AG10803 (cell line): Measurements from ENCODE around the gene PCF11.
A peak's percentile ranks its signal among the peaks of the same experiment; 100 is the strongest.

ENCODE experiments used
- DNase-seq: peaks from one replicate; pipeline ENCODE4 v3.0.0; 2010; ENCODE audit warnings: low read depth
- H3K4me3 ChIP-seq: 2 replicates; pipeline ENCODE4 v1.5.1; 2011; ENCODE audit warnings: mild to moderate bottlenecking, low read length, control low read depth
- TF ChIP-seq, protein P1 (sequence below): conservative IDR thresholded peaks from 2 replicates; pipeline ENCODE4 v1.5.1; 2011; ENCODE audit warnings: mild to moderate bottlenecking, low read length, control low read depth, inconsistent platforms

The PCF11 gene

DNA sequence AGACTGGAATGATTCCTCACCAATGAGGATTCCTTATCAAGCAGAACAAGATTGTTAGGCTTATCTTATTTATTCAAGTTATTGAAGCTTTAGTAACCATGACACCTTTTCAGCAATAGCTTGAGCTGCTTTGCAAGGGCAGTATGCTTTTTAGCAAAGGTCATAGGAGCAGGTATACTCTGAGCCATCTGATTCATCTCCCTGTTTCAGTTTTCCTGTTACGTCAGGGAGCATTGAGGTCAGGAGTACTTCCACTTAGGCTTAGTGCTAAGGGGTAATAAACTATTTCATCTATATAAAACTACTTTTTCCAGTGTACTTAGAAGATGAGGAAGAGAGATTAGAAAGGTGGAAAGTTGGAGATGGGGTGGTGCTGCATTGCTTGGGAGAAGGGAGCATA is 18.9 kb downstream of the PCF11 start:
- no peak overlapping the region for H3K4me3 ChIP-seq
- no peak for DNase-seq
- TF ChIP-seq, protein P1, sequence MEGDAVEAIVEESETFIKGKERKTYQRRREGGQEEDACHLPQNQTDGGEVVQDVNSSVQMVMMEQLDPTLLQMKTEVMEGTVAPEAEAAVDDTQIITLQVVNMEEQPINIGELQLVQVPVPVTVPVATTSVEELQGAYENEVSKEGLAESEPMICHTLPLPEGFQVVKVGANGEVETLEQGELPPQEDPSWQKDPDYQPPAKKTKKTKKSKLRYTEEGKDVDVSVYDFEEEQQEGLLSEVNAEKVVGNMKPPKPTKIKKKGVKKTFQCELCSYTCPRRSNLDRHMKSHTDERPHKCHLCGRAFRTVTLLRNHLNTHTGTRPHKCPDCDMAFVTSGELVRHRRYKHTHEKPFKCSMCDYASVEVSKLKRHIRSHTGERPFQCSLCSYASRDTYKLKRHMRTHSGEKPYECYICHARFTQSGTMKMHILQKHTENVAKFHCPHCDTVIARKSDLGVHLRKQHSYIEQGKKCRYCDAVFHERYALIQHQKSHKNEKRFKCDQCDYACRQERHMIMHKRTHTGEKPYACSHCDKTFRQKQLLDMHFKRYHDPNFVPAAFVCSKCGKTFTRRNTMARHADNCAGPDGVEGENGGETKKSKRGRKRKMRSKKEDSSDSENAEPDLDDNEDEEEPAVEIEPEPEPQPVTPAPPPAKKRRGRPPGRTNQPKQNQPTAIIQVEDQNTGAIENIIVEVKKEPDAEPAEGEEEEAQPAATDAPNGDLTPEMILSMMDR: no peak

DNA sequence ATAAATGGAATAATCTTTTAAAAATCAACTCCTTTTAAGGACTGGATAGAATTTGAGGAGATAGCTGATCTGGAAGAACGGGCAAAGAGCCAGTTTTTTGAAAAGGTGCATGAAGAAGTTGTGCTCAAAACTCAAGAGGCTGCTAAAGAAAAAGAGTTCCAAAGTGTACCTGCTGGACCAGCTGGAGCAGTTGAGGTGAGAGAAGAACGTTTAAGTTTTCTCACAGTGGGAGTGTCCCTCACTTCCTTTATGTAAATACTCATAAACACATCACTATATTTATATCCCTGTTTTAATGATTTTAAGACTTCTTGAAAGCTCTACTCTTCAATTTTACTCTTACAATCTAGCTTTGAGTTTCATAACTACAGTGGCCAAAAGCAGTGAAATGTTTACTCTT is 24.9 kb downstream of the PCF11 start:
- H3K4me3 ChIP-seq: no peak overlapping the region
- no peak for DNase-seq
- TF ChIP-seq, protein P1: no peak

DNA sequence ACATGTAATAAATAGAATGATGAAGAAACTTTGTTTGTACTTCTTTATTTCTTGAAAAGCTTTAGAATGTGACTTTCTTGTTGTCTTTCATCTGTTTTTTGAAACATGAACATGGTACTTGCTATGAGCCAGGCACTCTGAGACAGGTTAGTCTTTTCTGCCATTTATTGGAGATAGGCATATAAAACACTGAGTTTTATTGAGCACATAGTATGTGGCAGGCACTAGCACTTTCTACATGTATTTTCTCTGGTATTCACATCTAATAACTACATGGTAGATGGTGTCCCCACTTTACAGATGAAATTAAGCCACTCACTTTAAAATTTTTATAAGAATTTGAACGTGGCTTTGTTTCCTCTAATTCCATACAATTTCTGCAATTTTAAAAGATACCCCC is 28.8 kb downstream of the PCF11 start:
- no peak for DNase-seq
- no peak overlapping the region for H3K4me3 ChIP-seq
- TF ChIP-seq, protein P1: no peak

DNA sequence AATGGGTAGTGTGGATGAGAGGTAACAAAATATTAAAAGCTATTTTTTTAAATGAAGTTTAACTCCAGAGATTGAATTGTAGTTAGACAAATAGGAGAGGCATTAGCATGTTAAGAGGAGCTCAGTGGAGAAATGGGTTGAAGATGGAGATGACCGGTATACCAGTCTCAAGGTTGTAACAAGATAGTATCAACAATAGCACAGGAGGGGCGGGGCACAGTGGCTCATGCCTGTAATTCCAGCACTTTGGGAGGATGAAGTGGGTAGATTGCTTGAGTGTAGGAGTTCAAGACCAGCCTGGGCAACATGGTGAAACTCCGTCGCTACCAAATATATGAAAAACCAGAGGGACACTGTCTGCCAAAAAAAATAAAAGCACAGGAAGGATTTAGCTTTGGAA is 30.5 kb downstream of the PCF11 start:
- no peak for DNase-seq
- no peak overlapping the region for H3K4me3 ChIP-seq
- TF ChIP-seq, protein P1: no peak

DNA sequence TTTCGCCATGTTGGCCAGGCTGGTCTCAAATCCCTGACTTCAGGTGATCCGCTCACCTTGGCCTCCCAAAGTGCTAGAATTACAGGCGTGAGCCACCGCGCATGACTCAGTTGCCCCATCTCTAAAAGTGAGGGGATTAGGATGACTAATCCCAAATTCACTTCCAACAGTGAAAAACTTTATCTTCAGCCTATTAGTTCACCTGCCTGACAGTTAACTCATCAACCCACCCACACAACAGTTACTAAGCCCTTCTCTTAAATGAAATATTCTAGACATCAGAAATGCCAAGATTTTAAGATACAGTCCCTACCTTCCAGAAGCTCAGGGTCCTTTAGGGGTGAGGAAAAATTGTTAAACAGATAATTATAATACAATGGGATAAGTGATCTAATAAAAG is 34.6 kb downstream of the PCF11 start:
- DNase-seq: no peak
- no peak overlapping the region for H3K4me3 ChIP-seq
- TF ChIP-seq, protein P1: no peak

DNA sequence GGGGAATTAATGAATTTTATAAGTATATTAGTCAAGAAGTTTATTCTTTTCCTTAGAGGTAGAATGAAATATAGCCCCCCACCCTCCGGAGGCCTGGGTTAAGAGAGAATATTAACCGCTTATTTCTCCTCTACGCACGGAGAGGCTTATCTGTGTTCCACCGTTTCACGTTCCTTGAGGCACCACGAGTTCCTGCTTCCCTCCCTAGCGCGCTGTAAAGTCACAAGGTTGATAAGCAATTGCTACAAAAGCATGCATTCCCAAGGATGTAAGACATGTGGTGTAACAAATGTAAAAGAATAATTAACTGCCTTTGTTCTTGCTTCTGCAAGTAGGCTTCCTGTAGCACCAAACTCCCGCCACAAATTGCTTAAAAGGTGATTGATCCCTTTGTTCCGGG is 35.1 kb downstream of the PCF11 start:
- TF ChIP-seq, protein P1: no peak
- no peak for DNase-seq
- H3K4me3 ChIP-seq: peak overlapping the region; percentile 92; the same call in 1 of the 2 replicates

DNA sequence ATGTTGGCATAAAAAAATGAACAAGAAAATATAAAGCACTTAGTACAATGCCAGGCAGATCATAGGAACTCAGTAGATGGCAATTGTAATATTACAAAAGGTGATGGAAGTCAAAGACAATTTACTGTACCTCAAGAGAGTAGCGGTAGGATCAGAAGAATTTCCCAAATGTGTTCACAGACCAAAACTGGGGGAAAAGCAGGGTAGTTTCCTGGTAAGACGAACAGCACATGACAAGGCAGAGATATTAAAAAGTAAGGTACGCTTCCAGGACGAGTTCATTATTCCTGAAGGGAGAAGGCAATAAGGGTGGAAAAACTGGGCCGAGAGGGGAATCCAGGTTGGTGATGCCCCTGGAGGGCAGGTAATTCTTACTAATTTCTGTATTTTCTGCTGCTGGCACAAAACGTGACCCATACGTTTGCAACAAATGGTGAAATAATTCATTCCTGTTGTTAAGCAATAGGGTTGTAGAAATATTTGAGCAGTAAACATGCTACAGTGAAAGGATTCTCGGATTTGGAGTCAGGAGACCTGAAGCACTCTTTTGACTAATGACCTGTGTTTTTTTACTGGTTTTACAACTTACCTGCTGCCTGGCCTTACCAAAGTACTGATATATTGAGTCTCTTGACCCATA is 35.8 kb downstream of the PCF11 start:
- DNase-seq: peak; percentile 51
- H3K4me3 ChIP-seq: peak overlapping the region; percentile 92
- TF ChIP-seq, protein P1: no peak
